Jurkat, Clone E6-1 (cell line): ENCODE data around the gene GPR68.
"Not testable (repeated sequence)": the region's sequence is repeated elsewhere in the genome, so short reads cannot be mapped to it uniquely, and the experiment has no call there.

ENCODE experiments used
- DNase-seq: peaks from one replicate; pipeline ENCODE4 v3.0.0-alpha.2; 2011; ENCODE audit warnings: low read depth, low spot score
- H3K4me3 ChIP-seq: 2 replicates; pipeline ENCODE4 v1.5.1; 2011; ENCODE audit warnings: mild to moderate bottlenecking, low read length, control low read depth, moderate library complexity

GPR68 gene

GRCh38 chr14:91215381-91215780 lies 29.1 kb downstream of the GPR68 start:
- no peak overlapping the region for H3K4me3 ChIP-seq
- DNase-seq: no peak

- no peak overlapping the region for H3K4me3 ChIP-seq
- no peak for DNase-seq
Observed at GRCh38 chr14:91214306-91214705, 30.2 kb downstream of the GPR68 start.

- H3K4me3 ChIP-seq: no peak overlapping the region
- no peak for DNase-seq
Observed at GRCh38 chr14:91211017-91211416, 33.5 kb downstream of the GPR68 start.

- no peak for DNase-seq
- no peak overlapping the region for H3K4me3 ChIP-seq
Observed at GRCh38 chr14:91207008-91207407, 37.5 kb downstream of the GPR68 start.

GRCh38 chr14:91205459-91205858 lies 39.0 kb downstream of the GPR68 start:
- no peak for DNase-seq
- H3K4me3 ChIP-seq: no peak overlapping the region

- DNase-seq: no peak
- H3K4me3 ChIP-seq: no peak overlapping the region
Observed at GRCh38 chr14:91204657-91205056, 39.8 kb downstream of the GPR68 start.

- DNase-seq: no peak
- H3K4me3 ChIP-seq: no peak overlapping the region
Observed at GRCh38 chr14:91202234-91202974, 42.1 kb downstream of the GPR68 start.

- not testable (repeated sequence) for H3K4me3 ChIP-seq, DNase-seq
Observed at GRCh38 chr14:91200802-91201201, 43.7 kb downstream of the GPR68 start.

GRCh38 chr14:91197631-91198030 lies 46.9 kb downstream of the GPR68 start:
- no peak for DNase-seq
- H3K4me3 ChIP-seq: no peak overlapping the region

- no peak for DNase-seq
- no peak overlapping the region for H3K4me3 ChIP-seq
Observed at GRCh38 chr14:91195881-91196280, 48.6 kb downstream of the GPR68 start.

- H3K4me3 ChIP-seq: no peak overlapping the region
- no peak for DNase-seq
Observed at GRCh38 chr14:91193069-91193468, 51.4 kb downstream of the GPR68 start.

GRCh38 chr14:91190853-91191252 lies 53.7 kb downstream of the GPR68 start:
- no peak for DNase-seq
- no peak overlapping the region for H3K4me3 ChIP-seq

GRCh38 chr14:91187271-91187670 lies 57.2 kb downstream of the GPR68 start:
- no peak overlapping the region for H3K4me3 ChIP-seq
- no peak for DNase-seq

- DNase-seq: no peak
Observed at GRCh38 chr14:91186515-91187066, 57.9 kb downstream of the GPR68 start.

GRCh38 chr14:91185721-91186120 lies 58.8 kb downstream of the GPR68 start:
- DNase-seq: no peak
- H3K4me3 ChIP-seq: no peak overlapping the region

More at GRCh38 chr14:91186515-91187066, 57.9 kb downstream of the GPR68 start:
- no peak overlapping the region for H3K4me3 ChIP-seq

- H3K4me3 ChIP-seq: no peak overlapping the region
- DNase-seq: no peak
Observed at GRCh38 chr14:91184559-91184958, 59.9 kb downstream of the GPR68 start.

- not testable (repeated sequence) for DNase-seq, H3K4me3 ChIP-seq
Observed at GRCh38 chr14:91182753-91183152, 61.8 kb downstream of the GPR68 start.
